Measurements from ENCODE around the gene AP1G1. TPM values are rescaled to one million over a fixed set of nuclear protein-coding genes. Genes with fewer than 3 reads are reported as not detected.

Gene AP1G1
- total and polyA plus RNA-seq, 2 donors, result 21.8 to 100 TPM

- Histone ChIP-seq H3K27ac (ENCODE audit: low read depth) (peak within 1 kb of the TSS; percentile 80), H3K4me1 (ENCODE audit: insufficient read depth) (no peaks in the 10 kb centered on the region), H3K4me3 (ENCODE audit: low read depth, low read length) (peak within 1 kb of the TSS; percentile 85), H3K36me3 (ENCODE audit: insufficient read depth) (no peaks in the 10 kb centered on the region)
- 18% methylated on average over 10 of the region's 10 CpGs for WGBS
- no peak for DNase-seq (ENCODE audit: extremely low spot score)
These were observed 84.3 kb downstream of the AP1G1 start, which contains the start of gene PHLPP2 for GRCh38 chr16:71724320-71724751. Gene PHLPP2, minus strand, starts transcription at chr16:71724701. Its CDS starts 9,906 bp downstream, at chr16:71714795.

- Histone ChIP-seq H3K4me3 (ENCODE audit: low read depth, low read length) (peak overlapping the region; percentile 85), H3K27ac (ENCODE audit: low read depth) (peak overlapping the region; percentile 80), H3K4me1 (ENCODE audit: insufficient read depth) (no peaks in the 10 kb centered on the region), H3K36me3 (ENCODE audit: insufficient read depth) (no peaks in the 10 kb centered on the region)
- no peak for DNase-seq (ENCODE audit: extremely low spot score)
- WGBS, result under 1% methylated on average over 103 of the region's 104 CpGs
These were observed 84.9 kb downstream of the AP1G1 start for GRCh38 chr16:71723537-71724319.

DNA sequence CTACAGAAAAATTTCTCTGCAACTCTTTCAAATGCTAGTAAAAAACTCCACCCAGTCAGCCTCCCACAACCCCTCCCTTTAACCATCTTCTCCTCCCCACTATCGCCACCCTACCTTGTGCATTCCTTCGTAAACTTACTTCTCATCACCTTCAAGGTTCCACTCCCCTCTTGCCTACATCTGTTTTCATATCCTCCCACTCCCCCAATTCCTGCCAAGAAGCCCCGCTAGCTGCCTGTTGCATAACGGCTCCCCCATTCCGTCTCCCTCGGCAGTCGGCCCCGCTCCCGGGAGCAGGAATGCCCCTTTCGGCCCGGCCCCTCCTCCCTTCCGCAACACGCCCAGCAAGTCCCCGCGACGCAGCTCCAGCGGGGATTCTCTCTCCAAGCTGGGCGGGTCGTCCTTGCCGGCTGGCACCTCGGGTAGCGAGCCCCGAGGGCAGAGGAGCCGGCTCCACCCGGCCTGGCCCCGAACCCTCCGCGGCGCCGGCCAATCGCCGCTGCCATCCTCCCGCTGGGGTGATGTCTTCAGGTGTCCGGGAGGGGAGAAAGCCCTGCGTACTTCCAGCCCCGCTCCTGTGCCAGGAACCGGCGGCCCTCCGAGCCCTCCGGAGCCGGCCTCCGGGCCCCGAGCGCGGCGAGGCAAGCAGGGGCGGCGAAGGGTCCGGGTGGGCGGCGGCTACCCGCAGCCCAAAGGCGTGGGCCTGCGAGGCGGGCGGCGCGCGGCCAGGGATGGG, 85.7 kb downstream of the AP1G1 start:
- Histone ChIP-seq H3K27ac (ENCODE audit: low read depth) (peak overlapping the region; percentile 80), H3K36me3 (ENCODE audit: insufficient read depth) (no peaks in the 10 kb centered on the region), H3K4me3 (ENCODE audit: low read depth, low read length) (peak overlapping the region; percentile 85), H3K4me1 (ENCODE audit: insufficient read depth) (no peaks in the 10 kb centered on the region)
- DNase-seq (ENCODE audit: extremely low spot score), result no peak
- WGBS, result under 1% methylated on average over 59 of the region's 59 CpGs

DNA sequence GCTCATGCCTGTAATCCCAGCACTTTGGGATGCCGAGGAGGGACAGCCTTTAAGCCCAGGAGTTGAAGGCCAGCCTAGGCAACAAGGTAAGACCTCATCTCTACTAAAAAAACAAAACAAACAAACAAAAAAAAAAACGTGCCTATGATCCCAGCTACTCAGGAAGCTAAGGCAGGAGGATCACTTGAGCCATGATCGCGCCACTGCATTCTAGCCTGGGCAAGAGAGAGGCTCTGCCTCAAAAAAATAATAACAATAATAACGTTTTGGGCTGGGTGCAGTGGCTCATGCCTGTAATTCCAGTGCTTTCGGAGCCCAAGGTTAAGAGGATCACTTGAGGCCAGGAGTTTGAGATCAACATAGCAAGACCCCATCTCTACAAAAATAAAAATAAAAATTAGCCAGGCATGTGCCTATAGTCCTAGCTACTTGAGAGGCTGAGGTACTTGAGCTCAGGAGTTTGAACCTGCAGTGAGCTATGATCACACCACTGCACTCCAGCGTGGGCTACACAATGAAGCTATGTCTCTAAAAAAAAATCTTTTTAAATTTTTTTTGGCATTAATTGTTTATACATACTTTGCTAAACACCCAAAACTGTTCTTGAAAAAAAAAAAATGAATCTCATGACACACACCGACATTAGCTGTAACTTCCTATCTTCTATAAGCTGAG, 87.4 kb downstream of the AP1G1 start:
- WGBS, result 77% methylated on average over 8 of the region's 8 CpGs
- no peak for DNase-seq (ENCODE audit: extremely low spot score)
- H3K4me1 ChIP-seq (ENCODE audit: insufficient read depth), result no peaks in the 10 kb centered on the region

DNA sequence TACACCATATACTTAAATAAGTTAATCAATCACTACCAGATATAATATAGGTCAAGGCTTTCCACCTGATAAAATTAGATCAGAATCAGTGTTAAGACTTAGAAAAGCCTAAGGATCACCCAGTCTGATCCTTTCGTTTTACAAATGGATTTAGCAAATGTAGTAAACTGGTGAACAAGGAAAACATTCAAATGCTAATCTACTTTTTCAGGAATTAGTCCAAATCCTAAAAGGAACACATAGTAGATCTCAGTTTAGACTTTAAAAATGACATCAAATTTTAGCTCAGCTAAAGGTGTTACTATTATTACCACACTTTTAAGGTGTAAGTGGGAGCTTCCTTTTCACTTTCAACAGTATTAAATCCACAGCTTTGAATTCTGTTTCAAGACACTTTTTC, 96.1 kb downstream of the AP1G1 start:
- no peak overlapping the region for H3K27ac ChIP-seq (ENCODE audit: low read depth)
- H3K4me3 ChIP-seq (ENCODE audit: low read depth, low read length), result no peak overlapping the region
- DNase-seq (ENCODE audit: extremely low spot score), result no peak
- H3K4me1 ChIP-seq (ENCODE audit: insufficient read depth), result no peaks in the 10 kb centered on the region
- 42% methylated on average over 1 of the region's 1 CpG for WGBS
- no peaks in the 10 kb centered on the region for H3K36me3 ChIP-seq (ENCODE audit: insufficient read depth)

More for the DNA sequence above, 87.4 kb downstream of the AP1G1 start:
- no peak overlapping the region for H3K27ac ChIP-seq (ENCODE audit: low read depth)
- no peaks in the 10 kb centered on the region for H3K36me3 ChIP-seq (ENCODE audit: insufficient read depth)
- no peak overlapping the region for H3K4me3 ChIP-seq (ENCODE audit: low read depth, low read length)

DNA sequence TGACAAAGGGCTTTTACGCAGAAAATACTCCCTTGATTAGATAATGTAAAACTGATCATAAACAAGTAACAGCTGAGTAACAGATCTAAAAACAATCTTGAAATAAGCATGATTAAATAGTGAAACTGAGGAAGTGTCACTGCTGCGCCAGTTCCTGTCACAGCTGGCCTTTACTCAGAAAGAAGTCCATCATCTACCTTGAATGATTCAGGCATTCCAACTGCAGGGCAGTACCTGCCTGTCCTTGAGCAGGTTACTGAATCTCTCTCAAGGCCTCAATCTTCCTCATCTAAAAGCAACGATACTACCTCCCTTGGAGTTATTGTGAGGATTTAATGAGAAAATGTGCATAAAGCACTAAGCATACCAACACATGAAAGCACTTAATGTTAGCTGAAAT, 96.8 kb downstream of the AP1G1 start:
- Histone ChIP-seq H3K4me3 (ENCODE audit: low read depth, low read length) (no peak overlapping the region), H3K27ac (ENCODE audit: low read depth) (no peak overlapping the region), H3K4me1 (ENCODE audit: insufficient read depth) (no peaks in the 10 kb centered on the region), H3K36me3 (ENCODE audit: insufficient read depth) (no peaks in the 10 kb centered on the region)
- 79% methylated on average over 3 of the region's 3 CpGs for WGBS
- no peak for DNase-seq (ENCODE audit: extremely low spot score)

DNA sequence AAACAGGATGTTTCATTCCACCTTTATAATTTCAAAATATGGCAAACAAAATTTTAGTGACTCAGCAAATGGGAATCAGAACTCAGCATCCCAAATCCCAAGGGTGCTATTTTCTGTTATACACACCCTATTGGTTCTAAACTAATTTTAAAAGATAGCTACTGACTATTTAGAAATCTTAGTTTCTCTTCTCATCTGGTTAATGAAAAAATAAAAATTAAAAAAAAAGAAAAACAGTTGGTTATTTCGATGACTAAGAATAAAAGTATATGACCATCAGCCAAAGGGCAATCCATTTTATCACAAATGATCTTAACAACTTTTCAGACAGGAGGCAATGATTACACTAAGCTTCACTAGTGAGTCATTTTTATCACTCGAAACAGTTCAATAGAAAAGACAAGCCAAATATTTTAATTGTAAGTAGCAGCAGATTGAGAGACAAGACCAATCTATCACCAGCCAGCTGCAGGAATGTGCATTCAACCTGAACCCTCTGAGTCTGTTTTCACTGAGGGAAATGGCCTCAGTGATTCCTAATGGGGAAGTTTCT, 99.3 kb downstream of the AP1G1 start:
- 60% methylated on average over 2 of the region's 2 CpGs for WGBS

GRCh38 chr16:71708696-71709095, 99.9 kb downstream of the AP1G1 start:
- H3K4me3 ChIP-seq (ENCODE audit: low read depth, low read length), result no peak overlapping the region

More for the DNA sequence above, 99.3 kb downstream of the AP1G1 start:
- H3K36me3 ChIP-seq (ENCODE audit: insufficient read depth), result no peaks in the 10 kb centered on the region
- H3K27ac ChIP-seq (ENCODE audit: low read depth), result no peak overlapping the region
- DNase-seq (ENCODE audit: extremely low spot score), result no peak
- no peak overlapping the region for H3K4me3 ChIP-seq (ENCODE audit: low read depth, low read length)
- H3K4me1 ChIP-seq (ENCODE audit: insufficient read depth), result no peaks in the 10 kb centered on the region

GRCh38 chr16:71707199-71707598, 101.4 kb downstream of the AP1G1 start:
- Histone ChIP-seq H3K4me3 (ENCODE audit: low read depth, low read length) (no peak overlapping the region), H3K4me1 (ENCODE audit: insufficient read depth) (no peaks in the 10 kb centered on the region), H3K36me3 (ENCODE audit: insufficient read depth) (no peaks in the 10 kb centered on the region), H3K27ac (ENCODE audit: low read depth) (no peak overlapping the region)
- WGBS, result 97% methylated on average over 7 of the region's 7 CpGs
- DNase-seq (ENCODE audit: extremely low spot score), result no peak

More at GRCh38 chr16:71708696-71709095, 99.9 kb downstream of the AP1G1 start:
- Histone ChIP-seq H3K27ac (ENCODE audit: low read depth) (no peak overlapping the region), H3K4me1 (ENCODE audit: insufficient read depth) (no peaks in the 10 kb centered on the region), H3K36me3 (ENCODE audit: insufficient read depth) (no peaks in the 10 kb centered on the region)
- WGBS, result 97% methylated on average over 2 of the region's 2 CpGs
- no peak for DNase-seq (ENCODE audit: extremely low spot score)

DNA sequence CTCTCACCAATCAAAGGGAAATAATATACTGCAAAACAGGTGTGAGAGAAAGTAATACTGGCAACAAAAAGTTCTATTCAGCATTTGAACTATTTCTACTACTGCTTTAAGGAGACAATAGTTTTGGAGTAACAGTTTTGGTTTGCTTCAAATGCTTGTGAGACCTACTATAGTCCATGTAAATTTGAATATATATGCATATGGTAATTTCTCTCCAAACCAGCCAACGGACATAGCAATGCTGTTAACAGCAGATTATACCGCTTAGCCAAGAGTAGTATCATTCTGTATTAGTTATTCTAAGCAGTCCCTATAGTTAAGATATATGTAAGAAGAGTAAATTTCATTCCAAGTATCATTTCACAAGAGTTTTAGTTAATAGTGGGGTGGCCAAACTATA, 102.6 kb downstream of the AP1G1 start:
- Histone ChIP-seq H3K4me1 (ENCODE audit: insufficient read depth) (no peaks in the 10 kb centered on the region), H3K27ac (ENCODE audit: low read depth) (no peak overlapping the region), H3K4me3 (ENCODE audit: low read depth, low read length) (no peak overlapping the region), H3K36me3 (ENCODE audit: insufficient read depth) (no peaks in the 10 kb centered on the region)
- WGBS, result 94% methylated on average over 2 of the region's 2 CpGs
- DNase-seq (ENCODE audit: extremely low spot score), result no peak

- Histone ChIP-seq H3K27ac (ENCODE audit: low read depth) (no peak overlapping the region), H3K36me3 (ENCODE audit: insufficient read depth) (no peaks in the 10 kb centered on the region), H3K4me1 (ENCODE audit: insufficient read depth) (no peaks in the 10 kb centered on the region), H3K4me3 (ENCODE audit: low read depth, low read length) (no peak overlapping the region)
- no peak for DNase-seq (ENCODE audit: extremely low spot score)
- 92% methylated on average over 1 of the region's 1 CpG for WGBS
These were observed 105.3 kb downstream of the AP1G1 start for GRCh38 chr16:71703333-71703732.

DNA sequence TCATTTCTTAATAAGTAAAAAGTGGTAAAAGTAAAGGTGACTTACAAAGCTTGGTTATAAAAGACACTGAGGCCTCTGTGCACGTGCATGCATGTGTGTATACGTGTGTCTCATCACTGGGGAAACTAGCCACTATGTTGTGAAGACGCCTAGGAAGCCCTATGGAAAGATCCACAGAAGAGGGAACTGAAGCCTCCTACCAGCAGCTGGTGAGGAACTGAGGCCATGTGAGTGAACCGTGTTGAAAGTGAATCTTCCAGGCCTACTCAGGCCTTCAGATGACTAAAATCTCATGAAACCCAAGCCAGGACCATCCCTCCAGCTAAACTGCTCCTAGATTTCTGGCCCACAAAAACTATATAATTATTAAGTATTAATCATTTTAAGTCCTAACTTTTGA, 107.8 kb downstream of the AP1G1 start:
- H3K4me3 ChIP-seq (ENCODE audit: low read depth, low read length), result no peak overlapping the region
- DNase-seq (ENCODE audit: extremely low spot score), result no peak
- WGBS, result 89% methylated on average over 4 of the region's 4 CpGs
- no peaks in the 10 kb centered on the region for H3K4me1 ChIP-seq (ENCODE audit: insufficient read depth)
- no peaks in the 10 kb centered on the region for H3K36me3 ChIP-seq (ENCODE audit: insufficient read depth)
- H3K27ac ChIP-seq (ENCODE audit: low read depth), result no peak overlapping the region

GRCh38 chr16:71698491-71698890, 110.1 kb downstream of the AP1G1 start:
- Histone ChIP-seq H3K4me1 (ENCODE audit: insufficient read depth) (no peaks in the 10 kb centered on the region), H3K27ac (ENCODE audit: low read depth) (no peak overlapping the region), H3K4me3 (ENCODE audit: low read depth, low read length) (no peak overlapping the region), H3K36me3 (ENCODE audit: insufficient read depth) (no peaks in the 10 kb centered on the region)
- no peak for DNase-seq (ENCODE audit: extremely low spot score)
- WGBS, result 87% methylated on average over 3 of the region's 3 CpGs
